ENCODE results near the gene DRC3. TPM values are rescaled to one million over a fixed set of nuclear protein-coding genes. Genes with fewer than 3 reads are reported as not detected.

The DRC3 gene
- total RNA-seq, 1 donor from 2014 or later: 7.2 TPM

- Histone ChIP-seq H3K9me3 (no peaks in the 10 kb centered on the region), H3K4me1 (no peaks in the 10 kb centered on the region), H3K27ac (no peak overlapping the region), H3K27me3 (no peaks in the 10 kb centered on the region), H3K4me3 (no peak overlapping the region), H3K36me3 (peaks cover 44 to 72% of the 10 kb centered on the region in 2 donors)
- DNase-seq (ENCODE audit: low spot score in 2 of 2): no peak
- intact Hi-C loops (cut with DNase I): no loop called here
- no peak for TF ChIP-seq CTCF (IDR thresholded peaks at IDR 0.05)
Observed at GRCh38 chr17:18055597-18055996, 82.9 kb downstream of the DRC3 start.

GRCh38 chr17:18056214-18056613, 83.6 kb downstream of the DRC3 start:
- no peak for DNase-seq (ENCODE audit: low spot score in 2 of 2)
- H3K4me3 ChIP-seq: no peak overlapping the region
- peaks cover 49 to 78% of the 10 kb centered on the region in 2 donors for H3K36me3 ChIP-seq
- no peak overlapping the region for H3K27ac ChIP-seq
- H3K9me3 ChIP-seq: no peaks in the 10 kb centered on the region
- H3K27me3 ChIP-seq: no peaks in the 10 kb centered on the region
- no peaks in the 10 kb centered on the region for H3K4me1 ChIP-seq
- TF ChIP-seq CTCF (IDR thresholded peaks at IDR 0.05): no peak
- intact Hi-C loops (cut with DNase I): no loop called here

- Histone ChIP-seq H3K27me3 (no peaks in the 10 kb centered on the region), H3K9me3 (no peaks in the 10 kb centered on the region), H3K27ac (no peak overlapping the region), H3K4me1 (no peaks in the 10 kb centered on the region), H3K4me3 (no peak overlapping the region), H3K36me3 (peaks cover 69 to 86% of the 10 kb centered on the region in 2 donors)
- intact Hi-C loops (cut with DNase I): no loop called here
- DNase-seq (ENCODE audit: low spot score in 2 of 2): no peak
- no peak for TF ChIP-seq CTCF (IDR thresholded peaks at IDR 0.05)
Observed at GRCh38 chr17:18059283-18059682, 86.6 kb downstream of the DRC3 start.

DNA sequence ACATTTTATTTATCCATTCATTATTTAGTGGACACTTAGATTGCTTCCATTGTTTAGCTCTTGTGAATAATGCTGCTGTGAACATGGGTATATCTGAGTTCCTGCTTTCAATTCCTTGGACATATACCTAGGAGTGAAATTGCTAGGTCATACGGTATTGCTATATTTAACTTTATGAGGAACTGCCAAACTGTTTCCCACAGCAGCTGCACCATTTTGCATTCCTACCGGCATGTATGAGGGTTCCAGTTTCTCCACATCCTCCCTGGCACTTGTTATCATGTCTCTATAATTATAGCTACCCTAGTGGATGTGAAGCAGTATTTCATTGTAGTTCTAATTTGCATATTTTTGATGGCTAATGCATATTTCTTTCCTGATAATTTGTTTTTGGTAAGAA, 91.4 kb downstream of the DRC3 start:
- no peak overlapping the region for H3K4me3 ChIP-seq
- no peaks in the 10 kb centered on the region for H3K9me3 ChIP-seq
- H3K4me1 ChIP-seq: no peaks in the 10 kb centered on the region
- H3K36me3 ChIP-seq: peaks cover 54 to 63% of the 10 kb centered on the region in 2 donors
- no peak for DNase-seq (ENCODE audit: low spot score in 2 of 2)
- intact Hi-C loops (cut with DNase I): no loop called here
- H3K27ac ChIP-seq: no peak overlapping the region
- TF ChIP-seq CTCF (IDR thresholded peaks at IDR 0.05): no peak
- H3K27me3 ChIP-seq: no peaks in the 10 kb centered on the region

DNA sequence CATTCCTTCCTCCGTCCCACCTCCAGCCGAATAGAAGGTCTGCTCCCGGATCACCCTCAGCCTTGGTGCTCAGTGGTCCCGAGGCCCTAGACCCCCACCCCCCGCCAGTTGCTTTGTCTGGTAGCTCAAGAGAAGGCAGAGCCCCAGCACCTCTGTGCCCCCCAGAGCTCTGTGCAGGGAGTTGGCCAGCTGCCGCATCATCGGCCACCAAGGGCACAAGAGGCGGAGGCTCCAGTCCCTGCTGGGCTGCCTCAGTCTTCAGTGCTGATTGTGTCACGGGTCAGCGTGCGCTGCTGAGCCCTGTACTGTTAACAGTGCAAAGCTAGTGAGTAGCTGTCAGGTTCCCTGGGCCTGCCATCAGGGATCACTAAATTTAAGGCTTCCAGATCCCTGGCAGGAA, 92.9 kb downstream of the DRC3 start:
- DNase-seq (ENCODE audit: low spot score in 2 of 2): no peak
- no peak overlapping the region for H3K4me3 ChIP-seq
- intact Hi-C loops (cut with DNase I): no loop called here
- H3K4me1 ChIP-seq: no peaks in the 10 kb centered on the region
- H3K27me3 ChIP-seq: no peaks in the 10 kb centered on the region
- H3K9me3 ChIP-seq: no peaks in the 10 kb centered on the region
- TF ChIP-seq CTCF (IDR thresholded peaks at IDR 0.05): no peak
- H3K36me3 ChIP-seq: peaks cover 45 to 52% of the 10 kb centered on the region in 2 donors
- no peak overlapping the region for H3K27ac ChIP-seq

Other genes starting within 250 kb of the DRC3 start
- gene SREBF1, start 135.9 kb upstream of the DRC3 start, total RNA-seq: 141 TPM
- 39.0 TPM for gene TOM1L2, start 462 bp upstream of the DRC3 start, total RNA-seq
- gene ATPAF2, start 66.3 kb downstream of the DRC3 start, total RNA-seq: 2.6 TPM
- gene GID4, start 66.5 kb downstream of the DRC3 start, total RNA-seq: 8.3 TPM
- gene DRG2, start 115.1 kb downstream of the DRC3 start, total RNA-seq: 118 TPM
- 2.0 TPM for gene MYO15A, start 135.9 kb downstream of the DRC3 start, total RNA-seq
- gene ALKBH5, start 211.0 kb downstream of the DRC3 start, total RNA-seq: 73.4 TPM

Data from ascending aorta (tissue), 2 donors.